GM12878 (cell line): ENCODE measurements around the gene PPP1R15A. TPM values are rescaled to one million over a fixed set of nuclear protein-coding genes. Genes with fewer than 3 reads are reported as not detected.
A peak's percentile ranks its signal among the peaks of the same experiment; 100 is the strongest.

ENCODE experiments used
- ATAC-seq: fragments of 200-7000 bp; cut with Tn5 transposase; 3 replicates; pipeline ENCODE4 v1.9.1; 2020; ENCODE audit warnings: mild to moderate bottlenecking, moderate library complexity
- BruUV-seq: library from RNA; stranded (reverse); fragments of 400-500 nt; replicated peaks from 2 replicates; lab custom pipeline; 2021; lab: Mats Ljungman, UMichigan
- CTCF ChIA-PET: fragments of 300-600 bp; sonication (Branson Sonifier 250); formaldehyde crosslinking; extraction: SDS; loops from one replicate; lab custom pipeline; 2021; ENCODE audit warnings: inconsistent platforms; lab: Yijun Ruan, JAX
- POLR2A ChIA-PET: fragments of 350-600 bp; formaldehyde crosslinking; extraction: SDS; loops from one replicate; lab custom pipeline; 2021; ENCODE audit warnings: inconsistent platforms; lab: Charles Lee
- RAD21 ChIA-PET: fragments of 300-600 bp; sonication (Branson Sonifier 250); formaldehyde crosslinking; loops from one replicate; lab custom pipeline; 2023; ENCODE audit warnings: antibody characterized with exemption; ENCODE audit not compliant: unreplicated experiment; lab: Charles Lee
- SMC1A ChIA-PET: fragments of 300-600 bp; sonication (Branson Sonifier 250); formaldehyde crosslinking; loops from one replicate; lab custom pipeline; 2023; ENCODE audit not compliant: unreplicated experiment, uncharacterized antibody; lab: Charles Lee
- DNase-seq: peaks from one replicate; pipeline ENCODE4 v3.0.0-alpha.2; 2011; ENCODE audit warnings: low read depth, low spot score
- FAIRE-seq: peaks from 3 replicates; lab custom pipeline; 2011; peaks lifted over from hg19 to GRCh38; lab: Jason Lieb, UNC
- H2AFZ ChIP-seq: 2 replicates; pipeline ENCODE4 v1.6.0; 2011; ENCODE audit warnings: low read depth, low read length, control low read depth; ENCODE audit not compliant: control insufficient read depth
- H3K27ac ChIP-seq: 2 replicates; pipeline ENCODE4 v1.5.1; 2011; ENCODE audit warnings: control low read depth; ENCODE audit not compliant: control insufficient read depth, insufficient read depth
- H3K27me3 ChIP-seq, 2 experiments: replicated peaks in 1 of 2; 2 replicates each; pipeline versions ENCODE4 v1.6.0 to v1.6.1; 2011; ENCODE audit warnings: low read length in 1 of 2; ENCODE audit not compliant: control insufficient read depth in 2 of 2, insufficient read depth in 2 of 2
- H3K36me3 ChIP-seq, 2 experiments: 2 replicates each; pipeline ENCODE4 v1.5.1; 2011; ENCODE audit warnings: low read length in 1 of 2; ENCODE audit not compliant: control insufficient read depth in 2 of 2, insufficient read depth in 2 of 2
- H3K4me1 ChIP-seq: 2 replicates; pipeline ENCODE4 v1.6.1; 2011; ENCODE audit warnings: mild to moderate bottlenecking, low read length, moderate library complexity, mixed read lengths; ENCODE audit not compliant: control insufficient read depth, insufficient read depth
- H3K4me2 ChIP-seq: 2 replicates; pipeline ENCODE4 v1.6.0; 2011; ENCODE audit warnings: control low read depth; ENCODE audit not compliant: control insufficient read depth, insufficient read depth
- H3K4me3 ChIP-seq: fragments of 200-600 bp; sonication (generic); 2 replicates; pipeline ENCODE4 v1.5.1; 2016
- H3K79me2 ChIP-seq: 2 replicates; pipeline ENCODE4 v1.6.0; 2011; ENCODE audit warnings: low read length; ENCODE audit not compliant: control insufficient read depth, insufficient read depth
- H3K9ac ChIP-seq: 2 replicates; pipeline ENCODE4 v1.8.0; 2011; ENCODE audit warnings: low read length, control low read depth, mixed read lengths; ENCODE audit not compliant: control insufficient read depth, insufficient read depth
- H3K9me3 ChIP-seq: replicated peaks from 3 replicates; pipeline ENCODE4 v1.5.1; 2011; ENCODE audit warnings: mild to moderate bottlenecking, low read length; ENCODE audit not compliant: control insufficient read depth, insufficient read depth
- H4K20me1 ChIP-seq: 2 replicates; pipeline ENCODE4 v1.6.0; 2011; ENCODE audit not compliant: control insufficient read depth, insufficient read depth
- ASH2L ChIP-seq: fragments of 300-600, 200-600 bp; sonication (generic); IDR thresholded peaks from 2 replicates; pipeline ENCODE4 v1.6.1; 2017; ENCODE audit warnings: low read depth, mild to moderate bottlenecking, borderline replicate concordance
- ATF7 ChIP-seq: fragments of 450-650 bp; IDR thresholded peaks from 2 replicates; pipeline ENCODE4 v1.6.1; 2016; ENCODE audit warnings: low read depth, mild to moderate bottlenecking
- HDGF ChIP-seq: fragments of 450-650 bp; IDR thresholded peaks from 2 replicates; pipeline ENCODE4 v1.6.1; 2016; ENCODE audit warnings: antibody characterized with exemption
- NR2F1 ChIP-seq: fragments of 450-650 bp; conservative IDR thresholded peaks from 2 replicates; pipeline ENCODE4 v1.6.1; 2017; ENCODE audit warnings: mild to moderate bottlenecking
- RAD21 ChIP-seq: IDR thresholded peaks from 2 replicates; pipeline ENCODE4 v1.6.1; 2011; ENCODE audit warnings: mild to moderate bottlenecking, low read depth, low read length, moderate library complexity; ENCODE audit not compliant: insufficient read depth
- SMAD1 ChIP-seq: fragments of 450-650 bp; IDR thresholded peaks from 2 replicates; pipeline ENCODE4 v1.6.1; 2018; ENCODE audit warnings: mild to moderate bottlenecking, low read depth; ENCODE audit not compliant: partially characterized antibody
- SMARCA5 ChIP-seq: fragments of 450-650 bp; IDR thresholded peaks from 2 replicates; pipeline ENCODE4 v1.6.1; 2017; ENCODE audit warnings: mild to moderate bottlenecking
- ZNF384 ChIP-seq: IDR thresholded peaks from 2 replicates; pipeline ENCODE4 v1.6.1; 2012; ENCODE audit warnings: low read depth, mild to moderate bottlenecking, low read length, improper control_type of control experiment, borderline replicate concordance
- ZSCAN29 ChIP-seq: fragments of 450-650 bp; IDR thresholded peaks from 2 replicates; pipeline ENCODE4 v1.6.1; 2017; ENCODE audit warnings: mild to moderate bottlenecking, moderate library complexity
- WGBS: methylation state at CpG from one replicate; pipeline ENCODE4 v1.1.6; 2016; ENCODE audit warnings: low lambda C conversion rate; ENCODE audit not compliant: insufficient replicate concordance, insufficient coverage; ENCODE audit errors: missing lambda C conversion rate; 5-methylcytosine and 5-hydroxymethylcytosine counted together
- in situ Hi-C: fragments of 300-500 bp; cut with MboI; formaldehyde crosslinking; loops from 9 replicates; pipeline ENCODE4 v1.14.3; 2018; ENCODE audit warnings: mixed read lengths
- intact Hi-C: fragments of 100-400 bp; cut with micrococcal nuclease; formaldehyde crosslinking; loops from one replicate; pipeline ENCODE4 v1.14.2; 2022; ENCODE audit not compliant: unreplicated experiment
- polyA plus RNA-seq, 11 experiments: library from polyadenylated mRNA; depleted of rRNA in 4 of 11; unstranded in 6 of 11; stranded (reverse) in 5 of 11; fragments of >200 nt; fragmentation: Nextera tagmentation in 4 of 11; fragmentation: Illumina TruSeq in 1 of 11; extraction: Ambion mirVana in 4 of 11; extraction: Trizol in 1 of 11; gene quantifications; 1 replicate in 1 of 11; 2 replicates in 10 of 11; pipeline versions ENCODE4 v1.2.1 to v1.2.3, GENCODE V29; 2011 to 2016; ENCODE audit warnings: inconsistent platforms in 2 of 11, missing spikeins in 2 of 11, low read depth in 1 of 11
- total RNA-seq, 4 experiments: library from RNA; depleted of rRNA in 3 of 4; stranded (reverse); fragments of >200 nt in 3 of 4; fragmentation: Illumina TruSeq in 1 of 4; extraction: Trizol in 1 of 4; gene quantifications; 2 replicates each; pipeline versions ENCODE4 v1.2.1 to v1.2.3, GENCODE V29; 2013 to 2021
- TF ChIP-seq, protein P1 (sequence below): fragments of 450-650 bp; IDR thresholded peaks from 2 replicates; pipeline ENCODE4 v1.6.1; 2016; ENCODE audit warnings: mild to moderate bottlenecking
- TF ChIP-seq, protein P2 (sequence below): IDR thresholded peaks from 2 replicates; pipeline ENCODE4 v1.6.1; 2012; ENCODE audit warnings: improper control_type of control experiment, low read depth, low read length; ENCODE audit not compliant: insufficient replicate concordance
- TF ChIP-seq, protein P3 (sequence below): IDR thresholded peaks from 2 replicates; pipeline ENCODE4 v1.6.1; 2011; ENCODE audit warnings: borderline replicate concordance, low read depth, mild to moderate bottlenecking, moderate library complexity, mixed read lengths, low read length; ENCODE audit not compliant: insufficient read depth; ENCODE audit errors: extremely low read length

The PPP1R15A gene
- total and polyA plus RNA-seq, 10 of the 15 experiments (the other 5 are each of a cell fraction or from before 2014, with no cell fraction given) = 0.68 to 50.8 (median 27.7) TPM

DNA sequence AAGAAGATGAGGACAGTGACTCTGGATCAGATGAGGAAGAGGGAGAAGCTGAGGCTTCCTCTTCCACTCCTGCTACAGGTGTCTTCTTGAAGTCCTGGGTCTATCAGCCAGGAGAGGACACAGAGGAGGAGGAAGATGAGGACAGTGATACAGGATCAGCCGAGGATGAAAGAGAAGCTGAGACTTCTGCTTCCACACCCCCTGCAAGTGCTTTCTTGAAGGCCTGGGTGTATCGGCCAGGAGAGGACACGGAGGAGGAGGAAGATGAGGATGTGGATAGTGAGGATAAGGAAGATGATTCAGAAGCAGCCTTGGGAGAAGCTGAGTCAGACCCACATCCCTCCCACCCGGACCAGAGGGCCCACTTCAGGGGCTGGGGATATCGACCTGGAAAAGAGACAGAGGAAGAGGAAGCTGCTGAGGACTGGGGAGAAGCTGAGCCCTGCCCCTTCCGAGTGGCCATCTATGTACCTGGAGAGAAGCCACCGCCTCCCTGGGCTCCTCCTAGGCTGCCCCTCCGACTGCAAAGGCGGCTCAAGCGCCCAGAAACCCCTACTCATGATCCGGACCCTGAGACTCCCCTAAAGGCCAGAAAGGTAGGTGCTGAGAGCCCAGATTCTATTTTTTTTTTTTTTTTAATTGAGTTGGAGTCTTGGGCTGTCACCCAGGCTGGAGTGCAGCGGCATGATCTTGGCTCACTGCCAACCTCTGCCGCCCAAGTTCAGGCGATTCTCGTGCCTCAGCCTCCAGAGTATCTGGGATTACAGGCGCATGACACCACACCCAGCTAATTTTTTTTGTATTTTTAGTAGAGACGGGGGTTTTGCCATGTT, 2.3 kb downstream of the PPP1R15A start:
- Histone ChIP-seq H4K20me1 (no peaks in the 10 kb centered on the region), H3K9me3 (peaks cover 2% of the 10 kb centered on the region; the same call in 2 of the 3 replicates), H3K36me3 (peaks cover 1 to 10% of the 10 kb centered on the region in 2 experiments; a peak in 2 of 4 replicates), H3K9ac (peak overlapping the region; percentile 99), H3K4me2 (peak overlapping the region; percentile 98), H3K27ac (peak overlapping the region; percentile 94), H3K4me1 (peaks cover 3% of the 10 kb centered on the region; the same call in 1 of the 2 replicates), H3K4me3 (peak overlapping the region; percentile 100), H2AFZ (no peak overlapping the region), H3K27me3 (no peaks in the 10 kb centered on the region), H3K79me2 (peaks cover 50% of the 10 kb centered on the region)
- DNase-seq = no peak
- ChIA-PET POLR2A (interaction anchor here (0.6 to 6.7 kb wide), 20 partner anchors 12 to 255 kb away, joined by 3 to 64 read pairs (median 6); partner anchors contain the start of genes BAX, BCAT2, FTL and GYS1), RAD21 (interaction anchor here (1.0 to 5.0 kb wide), 11 partner anchors 12 to 119 kb away, joined by 3 to 26 read pairs (median 8); partner anchors contain the start of genes GYS1, NUCB1 and RUVBL2), CTCF (interaction anchor here (0.6 to 3.6 kb wide), 14 partner anchors 11 to 152 kb away, joined by 3 to 22 read pairs (median 3); partner anchors contain the start of genes GYS1 and RUVBL2), SMC1A (interaction anchor here (0.5 to 4.5 kb wide), 13 partner anchors 12 to 119 kb away, joined by 3 to 28 read pairs (median 4); partner anchors contain the start of genes FTL, GYS1, NUCB1 and RUVBL2)
- FAIRE-seq = no peak
- TSS peak; percentile 66 for BruUV-seq
- peak; percentile 13 for ATAC-seq
- in situ Hi-C loops (no loop called here), intact Hi-C loops (loop anchor here (1.0 to 2.0 kb wide), 2 partner anchors 18 to 91 kb away; partner anchors contain the start of gene FTL)
- WGBS = 2% methylated on average over 17 of the region's 17 CpGs
- TF ChIP-seq ATF7 (no peak), NR2F1 (no peak), RAD21 (no peak), SMARCA5 (0 out of 2 replicates have a peak, but pooled peaks have one; percentile 71), SMAD1 (peak; percentile 97), ZNF384 (no peak), ZSCAN29 (no peak), ASH2L (no peak), HDGF (peak; percentile 36; the same call in 1 of the 2 replicates)
- TF ChIP-seq, protein P1, sequence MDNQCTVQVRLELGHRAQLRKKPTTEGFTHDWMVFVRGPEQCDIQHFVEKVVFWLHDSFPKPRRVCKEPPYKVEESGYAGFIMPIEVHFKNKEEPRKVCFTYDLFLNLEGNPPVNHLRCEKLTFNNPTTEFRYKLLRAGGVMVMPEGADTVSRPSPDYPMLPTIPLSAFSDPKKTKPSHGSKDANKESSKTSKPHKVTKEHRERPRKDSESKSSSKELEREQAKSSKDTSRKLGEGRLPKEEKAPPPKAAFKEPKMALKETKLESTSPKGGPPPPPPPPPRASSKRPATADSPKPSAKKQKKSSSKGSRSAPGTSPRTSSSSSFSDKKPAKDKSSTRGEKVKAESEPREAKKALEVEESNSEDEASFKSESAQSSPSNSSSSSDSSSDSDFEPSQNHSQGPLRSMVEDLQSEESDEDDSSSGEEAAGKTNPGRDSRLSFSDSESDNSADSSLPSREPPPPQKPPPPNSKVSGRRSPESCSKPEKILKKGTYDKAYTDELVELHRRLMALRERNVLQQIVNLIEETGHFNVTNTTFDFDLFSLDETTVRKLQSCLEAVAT = peak; percentile 95; the same call in 1 of the 2 replicates
- TF ChIP-seq, protein P2, sequence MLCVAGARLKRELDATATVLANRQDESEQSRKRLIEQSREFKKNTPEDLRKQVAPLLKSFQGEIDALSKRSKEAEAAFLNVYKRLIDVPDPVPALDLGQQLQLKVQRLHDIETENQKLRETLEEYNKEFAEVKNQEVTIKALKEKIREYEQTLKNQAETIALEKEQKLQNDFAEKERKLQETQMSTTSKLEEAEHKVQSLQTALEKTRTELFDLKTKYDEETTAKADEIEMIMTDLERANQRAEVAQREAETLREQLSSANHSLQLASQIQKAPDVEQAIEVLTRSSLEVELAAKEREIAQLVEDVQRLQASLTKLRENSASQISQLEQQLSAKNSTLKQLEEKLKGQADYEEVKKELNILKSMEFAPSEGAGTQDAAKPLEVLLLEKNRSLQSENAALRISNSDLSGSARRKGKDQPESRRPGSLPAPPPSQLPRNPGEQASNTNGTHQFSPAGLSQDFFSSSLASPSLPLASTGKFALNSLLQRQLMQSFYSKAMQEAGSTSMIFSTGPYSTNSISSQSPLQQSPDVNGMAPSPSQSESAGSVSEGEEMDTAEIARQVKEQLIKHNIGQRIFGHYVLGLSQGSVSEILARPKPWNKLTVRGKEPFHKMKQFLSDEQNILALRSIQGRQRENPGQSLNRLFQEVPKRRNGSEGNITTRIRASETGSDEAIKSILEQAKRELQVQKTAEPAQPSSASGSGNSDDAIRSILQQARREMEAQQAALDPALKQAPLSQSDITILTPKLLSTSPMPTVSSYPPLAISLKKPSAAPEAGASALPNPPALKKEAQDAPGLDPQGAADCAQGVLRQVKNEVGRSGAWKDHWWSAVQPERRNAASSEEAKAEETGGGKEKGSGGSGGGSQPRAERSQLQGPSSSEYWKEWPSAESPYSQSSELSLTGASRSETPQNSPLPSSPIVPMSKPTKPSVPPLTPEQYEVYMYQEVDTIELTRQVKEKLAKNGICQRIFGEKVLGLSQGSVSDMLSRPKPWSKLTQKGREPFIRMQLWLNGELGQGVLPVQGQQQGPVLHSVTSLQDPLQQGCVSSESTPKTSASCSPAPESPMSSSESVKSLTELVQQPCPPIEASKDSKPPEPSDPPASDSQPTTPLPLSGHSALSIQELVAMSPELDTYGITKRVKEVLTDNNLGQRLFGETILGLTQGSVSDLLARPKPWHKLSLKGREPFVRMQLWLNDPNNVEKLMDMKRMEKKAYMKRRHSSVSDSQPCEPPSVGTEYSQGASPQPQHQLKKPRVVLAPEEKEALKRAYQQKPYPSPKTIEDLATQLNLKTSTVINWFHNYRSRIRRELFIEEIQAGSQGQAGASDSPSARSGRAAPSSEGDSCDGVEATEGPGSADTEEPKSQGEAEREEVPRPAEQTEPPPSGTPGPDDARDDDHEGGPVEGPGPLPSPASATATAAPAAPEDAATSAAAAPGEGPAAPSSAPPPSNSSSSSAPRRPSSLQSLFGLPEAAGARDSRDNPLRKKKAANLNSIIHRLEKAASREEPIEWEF = no peak
- TF ChIP-seq, protein P3, sequence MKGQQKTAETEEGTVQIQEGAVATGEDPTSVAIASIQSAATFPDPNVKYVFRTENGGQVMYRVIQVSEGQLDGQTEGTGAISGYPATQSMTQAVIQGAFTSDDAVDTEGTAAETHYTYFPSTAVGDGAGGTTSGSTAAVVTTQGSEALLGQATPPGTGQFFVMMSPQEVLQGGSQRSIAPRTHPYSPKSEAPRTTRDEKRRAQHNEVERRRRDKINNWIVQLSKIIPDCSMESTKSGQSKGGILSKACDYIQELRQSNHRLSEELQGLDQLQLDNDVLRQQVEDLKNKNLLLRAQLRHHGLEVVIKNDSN = no peak
